ENCODE results near the gene BPIFB2.

Gene BPIFB2

DNA sequence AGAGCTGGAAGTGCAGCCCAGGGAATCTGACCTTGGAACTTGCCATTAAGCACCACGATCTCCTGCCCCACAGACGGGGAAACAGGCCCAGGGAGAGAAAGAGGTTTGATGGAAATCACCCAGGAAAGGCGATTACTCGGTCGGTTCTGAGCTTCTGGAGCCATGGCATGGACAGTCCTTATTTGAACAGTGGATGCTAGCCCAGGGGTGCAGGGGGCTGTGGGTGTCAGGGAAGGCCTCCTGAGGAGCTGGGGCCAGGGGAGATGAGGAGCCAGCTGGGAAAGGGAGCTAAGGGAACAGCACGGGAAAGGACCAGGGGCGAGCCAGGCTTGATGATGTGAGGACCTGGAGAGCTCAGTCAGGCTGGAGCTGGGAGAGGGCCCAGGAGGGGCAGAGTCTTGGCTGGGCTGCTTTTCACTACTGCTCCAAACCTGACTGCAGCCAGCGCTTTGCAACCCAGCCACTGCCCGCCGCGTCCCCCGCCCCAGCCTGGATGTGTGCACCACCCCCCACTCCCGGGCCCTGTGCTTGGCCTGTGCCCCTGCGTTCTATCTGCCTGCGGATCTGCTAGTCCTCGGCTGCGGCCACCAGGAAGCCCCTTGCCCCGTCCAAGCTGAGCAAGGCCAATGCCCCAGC is 21.1 kb upstream of the BPIFB2 start:
- DNase-seq = no peak

DNA sequence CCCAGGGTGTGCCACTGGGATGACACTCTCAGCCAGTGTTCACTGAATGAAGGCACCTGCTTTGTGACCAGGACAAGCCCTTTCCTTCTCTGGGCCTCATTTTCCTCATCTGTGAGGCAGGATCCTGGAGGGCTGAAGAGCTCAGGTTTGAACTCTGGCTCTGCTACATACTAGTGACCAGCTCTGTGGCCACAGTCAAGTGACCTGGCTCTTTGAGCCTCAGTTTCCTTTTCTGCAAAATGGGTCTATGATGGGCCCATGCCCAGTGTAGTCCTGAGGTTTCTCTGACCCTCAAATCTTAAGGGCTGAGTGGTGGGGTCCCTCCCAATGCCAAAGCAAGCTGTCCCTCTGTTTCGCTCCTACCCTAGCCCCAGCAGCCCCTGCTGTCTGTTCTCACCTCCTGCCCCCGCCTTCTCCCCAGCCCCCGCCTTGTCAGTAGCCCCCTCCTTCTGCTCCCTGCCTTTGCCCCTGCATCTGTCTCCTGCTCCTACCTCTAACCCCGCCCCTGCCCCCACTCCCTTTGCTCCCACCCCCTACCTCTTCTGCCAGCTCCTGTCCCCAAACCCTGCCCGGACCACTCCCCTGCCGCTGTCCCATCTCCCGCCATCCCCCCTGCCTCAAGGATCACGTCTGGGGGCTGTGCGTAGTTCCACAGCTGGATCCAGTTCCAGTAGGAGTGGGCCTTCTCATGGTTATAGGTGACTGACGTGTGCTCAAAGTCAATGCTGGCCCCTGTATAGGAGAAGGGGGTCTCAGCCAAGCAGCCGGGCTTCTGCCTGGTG is 20.3 kb upstream of the BPIFB2 start:
- no peak for DNase-seq

DNA sequence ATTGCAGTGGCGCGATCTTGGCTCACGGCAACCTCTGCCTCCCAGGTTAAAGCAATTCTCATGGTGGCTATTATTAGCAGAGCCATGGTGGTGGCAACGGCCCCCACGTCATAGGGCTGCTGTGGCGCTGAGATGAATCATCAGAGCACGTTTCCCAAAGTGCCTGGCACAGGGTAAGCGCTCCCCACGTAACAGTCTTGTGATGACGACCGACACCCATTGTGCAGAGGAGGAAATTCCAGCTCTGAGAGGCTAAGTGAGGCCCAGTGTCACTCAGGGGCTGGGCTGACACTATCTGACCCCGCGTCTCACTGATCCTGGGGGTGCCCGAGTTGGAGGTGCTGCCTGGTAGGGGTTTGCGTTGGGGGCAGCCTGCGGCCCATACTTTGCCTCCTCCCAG is 19.5 kb upstream of the BPIFB2 start:
- no peak for DNase-seq

- DNase-seq = no peak
Measured at GRCh38 chr20:32989507-32990283, 17.8 kb upstream of the BPIFB2 start.

- no peak for DNase-seq
Measured at GRCh38 chr20:32990426-32990825, 17.1 kb upstream of the BPIFB2 start.

- no peak for DNase-seq
Measured at GRCh38 chr20:32991383-32991782, 16.1 kb upstream of the BPIFB2 start.

- DNase-seq = no peak
Measured at GRCh38 chr20:32991792-32992641, 15.5 kb upstream of the BPIFB2 start.

DNA sequence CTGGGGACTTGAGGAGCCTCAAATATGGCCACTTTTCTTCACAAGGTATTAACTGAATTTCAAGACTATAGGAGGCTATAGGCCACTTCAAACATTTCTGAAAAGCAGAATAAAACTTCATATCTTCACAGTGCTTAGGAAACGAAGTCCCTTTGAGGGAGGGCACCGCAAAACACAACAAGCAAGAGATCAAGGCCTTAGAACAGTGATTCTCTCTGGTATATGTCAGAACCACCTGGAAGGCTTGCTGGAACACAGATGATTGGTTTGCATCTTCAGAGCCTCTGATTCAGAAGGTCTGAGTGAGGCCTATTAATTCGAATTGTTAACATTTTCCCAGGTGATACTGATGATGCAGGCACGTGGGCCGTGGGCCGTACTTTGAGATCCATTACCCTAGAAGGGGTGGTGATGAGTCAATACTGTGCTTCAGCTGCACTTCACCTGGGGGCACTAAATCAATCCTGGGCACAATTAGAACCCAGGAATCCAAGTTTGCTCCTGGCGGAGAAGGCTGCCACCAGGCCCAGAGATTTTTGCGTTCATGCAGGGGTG is 13.9 kb upstream of the BPIFB2 start:
- DNase-seq = no peak

DNA sequence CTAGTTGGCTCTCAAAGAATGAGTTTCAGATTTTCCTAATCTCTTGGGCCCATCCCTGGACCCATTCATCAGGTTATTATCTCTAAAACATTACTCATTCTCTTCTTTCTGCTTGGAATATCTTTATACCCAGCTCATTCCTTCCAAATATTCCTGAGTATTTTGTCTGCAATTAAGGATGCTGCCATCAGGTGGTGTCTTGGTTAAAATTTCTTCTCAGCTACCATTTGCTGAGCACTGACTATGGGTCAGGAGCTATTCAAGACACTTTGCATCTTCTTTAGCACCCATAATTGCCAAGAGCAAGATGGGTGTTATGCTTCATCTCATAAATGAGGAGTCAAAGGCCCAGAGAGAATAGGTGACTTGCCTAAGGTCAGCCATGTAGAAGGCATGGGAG is 11.7 kb upstream of the BPIFB2 start:
- DNase-seq = no peak

- no peak for DNase-seq
Measured at GRCh38 chr20:32997431-32997830, 10.1 kb upstream of the BPIFB2 start.

DNA sequence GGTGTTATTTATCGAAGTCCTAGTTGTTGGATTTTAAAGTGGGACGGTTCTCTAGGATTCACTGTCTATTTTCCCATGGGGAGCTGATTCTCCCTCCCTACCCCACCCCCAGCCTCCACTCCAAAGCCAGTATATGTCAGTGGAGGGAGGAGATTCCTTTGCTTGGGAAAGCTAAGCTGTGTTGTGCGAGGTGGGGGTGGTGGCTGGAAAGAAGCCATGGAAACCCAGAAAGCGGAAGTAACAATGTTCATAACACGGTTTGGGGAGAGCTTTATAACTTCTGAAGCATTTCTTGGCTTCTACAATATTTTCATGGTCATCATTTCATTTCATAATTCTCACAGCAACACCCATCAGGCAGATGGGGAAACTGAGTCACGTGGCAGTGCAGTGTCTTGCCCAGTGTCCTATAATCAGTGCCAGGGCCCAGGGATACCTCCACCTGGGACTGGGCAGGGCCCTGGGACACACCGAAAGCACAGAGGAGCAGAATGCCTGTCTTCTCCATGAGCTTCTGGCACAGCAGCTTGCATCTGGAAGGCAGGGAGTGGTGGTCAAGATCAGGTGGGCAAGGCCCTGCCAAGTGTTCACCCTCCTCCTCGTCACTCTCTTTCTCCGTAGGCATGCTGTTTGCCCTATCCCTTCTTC is 7.8 kb upstream of the BPIFB2 start:
- DNase-seq = no peak

DNA sequence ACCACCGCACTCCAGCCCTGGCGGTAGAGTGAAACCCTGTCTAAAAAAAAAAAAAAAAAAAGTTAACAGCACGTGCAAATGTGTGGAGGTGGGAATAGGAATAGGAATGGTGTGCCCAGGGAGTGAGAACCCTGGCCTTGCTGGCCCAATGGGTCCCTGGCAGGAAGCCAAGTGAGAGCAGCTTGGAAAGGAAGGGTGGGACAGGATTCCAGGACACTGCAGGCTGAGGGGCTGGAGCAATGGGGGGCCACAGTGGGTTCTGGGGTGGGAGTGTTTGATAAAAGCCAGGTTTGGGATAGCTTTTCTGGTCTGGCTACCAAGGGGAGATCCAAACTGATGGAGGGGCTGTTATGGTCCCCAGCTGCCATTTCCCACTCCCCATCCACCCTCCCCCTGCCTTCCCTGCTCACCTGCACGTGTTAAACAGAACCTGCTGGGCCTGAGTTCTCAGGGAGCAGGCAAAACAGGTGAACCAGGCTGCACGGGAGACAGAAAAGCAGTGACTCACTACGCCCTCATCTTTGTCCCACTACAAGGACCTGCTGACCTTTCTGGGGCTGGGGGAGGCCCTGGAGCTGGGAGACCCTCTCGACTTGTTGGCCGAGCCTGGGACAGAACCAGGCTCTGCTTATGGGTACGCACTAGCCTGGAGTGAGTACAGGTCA is 6.6 kb upstream of the BPIFB2 start:
- DNase-seq = no peak

- no peak for DNase-seq
Measured at GRCh38 chr20:33002087-33002808, 5.3 kb upstream of the BPIFB2 start.

GRCh38 chr20:33004141-33004751 is 3.3 kb upstream of the BPIFB2 start, which contains the start of gene SUN5:
Gene SUN5 (minus strand): TSS chr20:33004433. CDS start chr20:33004340, 93 bp downstream.
- DNase-seq = no peak

GRCh38 chr20:33005132-33005566 is 2.4 kb upstream of the BPIFB2 start:
- no peak for DNase-seq

DNA sequence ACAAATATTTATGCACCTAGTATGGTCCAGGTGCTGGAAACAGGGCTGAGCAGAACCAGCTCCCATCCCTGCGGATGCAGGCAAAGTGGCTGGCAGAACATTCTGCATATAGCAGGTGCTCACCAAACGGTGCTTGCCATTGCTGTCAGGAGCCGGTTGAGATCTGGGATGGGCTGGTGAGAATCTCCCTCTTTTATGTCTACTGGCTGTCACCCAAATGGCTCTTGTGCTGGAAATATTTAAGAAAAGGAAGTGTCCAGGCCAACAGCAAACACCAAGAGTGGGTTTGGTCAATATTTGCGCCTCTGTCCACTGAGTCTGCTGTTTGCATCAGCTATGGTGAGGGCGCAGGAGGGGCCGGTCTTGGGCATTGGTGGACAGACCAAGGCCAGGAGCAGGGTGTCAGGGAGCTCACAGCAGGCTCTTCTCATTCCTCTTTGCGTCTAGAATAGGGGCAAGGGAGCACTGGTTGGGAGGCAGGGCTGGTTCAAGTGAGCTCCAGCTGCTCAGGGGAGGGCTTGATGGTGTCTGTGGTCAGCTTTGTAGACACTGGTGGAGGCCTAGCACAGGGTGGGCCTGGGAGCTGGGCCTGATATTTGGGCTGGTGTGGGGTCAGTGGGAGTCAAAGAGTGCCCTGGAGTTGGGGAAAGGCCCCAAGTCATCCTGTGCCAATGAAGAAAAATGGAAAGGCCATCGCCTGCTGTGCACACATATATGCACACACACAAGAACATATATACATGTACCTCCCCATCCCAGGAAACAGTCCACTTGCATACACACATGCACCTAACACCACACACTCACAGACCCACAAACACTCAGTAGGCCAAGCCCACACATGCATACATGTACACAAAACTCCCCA is 1.4 kb upstream of the BPIFB2 start:
- no peak for DNase-seq

GRCh38 chr20:33006776-33007375 is 628 bp upstream of the BPIFB2 start:
- no peak for DNase-seq

- no peak for DNase-seq
Measured at GRCh38 chr20:33008336-33009213, 1.1 kb downstream of the BPIFB2 start.
